Esophagus muscularis mucosa (tissue), 4 donors: Measurements from ENCODE around the gene SWAP70. TPM values are rescaled to one million over a fixed set of nuclear protein-coding genes. Genes with fewer than 3 reads are reported as not detected.

Experiments
- DNase-seq: peaks from one replicate; pipeline ENCODE4 v3.0.0-alpha.2; 2017; ENCODE audit errors: extremely low spot score
- H3K27ac ChIP-seq, 4 donors: fragments of 200-600 bp; sonication (generic); replicated peaks in 1 of 4; 1 replicate in 3 of 4; 2 replicates in 1 of 4; pipeline ENCODE4 v1.5.1; 2016 to 2019; ENCODE audit warnings: mild to moderate bottlenecking in 1 of 4
- H3K27me3 ChIP-seq, 4 donors: fragments of 200-600 bp; sonication (generic); one replicate each; pipeline versions ENCODE4 v1.5.1 to v1.6.0; 2016 to 2019
- H3K36me3 ChIP-seq, 4 donors: fragments of 200-600 bp; sonication (generic); one replicate each; pipeline ENCODE4 v1.5.1; 2016 to 2019
- H3K4me1 ChIP-seq, 4 donors: fragments of 200-600 bp; sonication (generic); one replicate each; pipeline ENCODE4 v1.5.1; 2016 to 2019
- H3K4me3 ChIP-seq, 4 donors: fragments of 200-600 bp; sonication (generic); 1 replicate in 2 of 4; 2 replicates in 2 of 4; pipeline ENCODE4 v1.5.1; 2016 to 2019; ENCODE audit warnings: mild to moderate bottlenecking in 4 of 4, moderate library complexity in 1 of 4
- H3K9me3 ChIP-seq, 4 donors: fragments of 200-600 bp; sonication (generic); 1 replicate in 3 of 4; 2 replicates in 1 of 4; pipeline ENCODE4 v1.5.1; 2016 to 2019
- CTCF ChIP-seq, 3 experiments: fragments of 200-600 bp in 2 of 3; fragments of 450-650 bp in 1 of 3; sonication (generic) in 2 of 3; IDR thresholded peaks; one replicate each; pipeline ENCODE4 v1.5.1; 2017 to 2019; ENCODE audit warnings: antibody characterized with exemption in 3 of 3, mild to moderate bottlenecking in 2 of 3, moderate library complexity in 1 of 3
- EP300 ChIP-seq: sonication (generic); formaldehyde crosslinking; IDR thresholded peaks from one replicate; pipeline ENCODE4 v1.6.1; 2017; ENCODE audit warnings: antibody characterized with exemption
- POLR2A ChIP-seq: fragments of 450-650 bp; IDR thresholded peaks from one replicate; pipeline ENCODE4 v1.6.1; 2017; ENCODE audit warnings: antibody characterized with exemption, moderate library complexity, mild to moderate bottlenecking, low read depth
- POLR2AphosphoS5 ChIP-seq, 2 donors: sonication (generic); formaldehyde crosslinking; IDR thresholded peaks; one replicate each; pipeline ENCODE4 v1.6.1; 2017; ENCODE audit warnings: antibody characterized with exemption in 2 of 2
- WGBS: methylation state at CpG from one replicate; pipeline ENCODE4 v1.1.5; 2018; 5-methylcytosine and 5-hydroxymethylcytosine counted together
- intact Hi-C: fragments of 100-400 bp; cut with DNase I; formaldehyde crosslinking; loops from one replicate; pipeline ENCODE4 v1.15.1; 2023
- total RNA-seq, 4 donors: library from RNA; depleted of rRNA; stranded (reverse); fragments of >200 nt; gene quantifications; one replicate each; pipeline versions ENCODE4 v1.1.0 to v1.2.1, GENCODE V29; 2016

Gene SWAP70
- total RNA-seq, 4 donors from 2014 or later = 37.8 to 54.9 (median 46.5) TPM

GRCh38 chr11:9646324-9646723 lies 17.6 kb upstream of the SWAP70 start:
- intact Hi-C loops = no loop called here

GRCh38 chr11:9651481-9651880 lies 12.4 kb upstream of the SWAP70 start:
- H3K27ac ChIP-seq = no peak overlapping the region
- no peaks in the 10 kb centered on the region for H3K4me1 ChIP-seq
- TF ChIP-seq POLR2A (no peak), POLR2AphosphoS5 (IDR thresholded peaks at IDR 0.05) (no peak), CTCF (IDR thresholded peaks at IDR 0.05) (no peak), EP300 (no peak)
- intact Hi-C loops = no loop called here
- H3K4me3 ChIP-seq = no peak overlapping the region
- DNase-seq = no peak
- no peaks in the 10 kb centered on the region for H3K9me3 ChIP-seq
- H3K27me3 ChIP-seq = no peaks in the 10 kb centered on the region
- no peaks in the 10 kb centered on the region for H3K36me3 ChIP-seq
- 81% methylated on average over 7 of the region's 7 CpGs for WGBS

More at GRCh38 chr11:9646324-9646723, 17.6 kb upstream of the SWAP70 start:
- Histone ChIP-seq H3K36me3 (no peaks in the 10 kb centered on the region), H3K9me3 (no peaks in the 10 kb centered on the region), H3K27ac (no peak overlapping the region), H3K4me1 (no peaks in the 10 kb centered on the region), H3K4me3 (no peak overlapping the region), H3K27me3 (no peaks in the 10 kb centered on the region)
- WGBS = 90% methylated on average over 4 of the region's 4 CpGs
- DNase-seq = no peak
- TF ChIP-seq CTCF (IDR thresholded peaks at IDR 0.05) (no peak), POLR2A (no peak), EP300 (no peak), POLR2AphosphoS5 (IDR thresholded peaks at IDR 0.05) (no peak)

GRCh38 chr11:9651899-9652748 lies 11.8 kb upstream of the SWAP70 start:
- Histone ChIP-seq H3K9me3 (no peaks in the 10 kb centered on the region), H3K36me3 (no peaks in the 10 kb centered on the region), H3K4me3 (no peak overlapping the region), H3K27ac (no peak overlapping the region), H3K27me3 (no peaks in the 10 kb centered on the region), H3K4me1 (no peaks in the 10 kb centered on the region)
- intact Hi-C loops = no loop called here
- DNase-seq = no peak
- TF ChIP-seq EP300 (no peak), POLR2A (no peak), POLR2AphosphoS5 (IDR thresholded peaks at IDR 0.05) (no peak), CTCF (IDR thresholded peaks at IDR 0.05) (no peak)

- Histone ChIP-seq H3K27me3 (no peaks in the 10 kb centered on the region), H3K9me3 (no peaks in the 10 kb centered on the region), H3K4me3 (no peak overlapping the region), H3K27ac (no peak overlapping the region), H3K36me3 (no peaks in the 10 kb centered on the region), H3K4me1 (no peaks in the 10 kb centered on the region)
- no peak for TF ChIP-seq EP300
- TF ChIP-seq POLR2AphosphoS5 (IDR thresholded peaks at IDR 0.05) = no peak
- TF ChIP-seq POLR2A = no peak
- TF ChIP-seq CTCF (IDR thresholded peaks at IDR 0.05) = no peak
- no peak for DNase-seq
- intact Hi-C loops = no loop called here
- 79% methylated on average over 2 of the region's 2 CpGs for WGBS
These were observed 10.0 kb upstream of the SWAP70 start for GRCh38 chr11:9653871-9654270.
